Measurements from ENCODE around the gene IFT25. TPM values are rescaled to one million over a fixed set of nuclear protein-coding genes. Genes with fewer than 3 reads are reported as not detected.

IFT25 gene
- total and polyA plus RNA-seq, 8 donors, result 5.9 to 21.5 (median 9.2) TPM

GRCh38 chr1:53931523-53931922 is 14.0 kb downstream of the IFT25 start:
- H3K27me3 ChIP-seq, result no peaks in the 10 kb centered on the region
- H3K4me1 ChIP-seq, result no peaks in the 10 kb centered on the region
- no peak overlapping the region for H3K4me3 ChIP-seq
- H3K9me3 ChIP-seq, result no peaks in the 10 kb centered on the region
- no peak for DNase-seq
- peak; percentile 53 for FAIRE-seq
- no peaks in the 10 kb centered on the region for H3K36me3 ChIP-seq
- no peak for TF ChIP-seq CTCF (IDR thresholded peaks at IDR 0.05)
- no peak overlapping the region for H3K27ac ChIP-seq
- ATAC-seq, result no peak
- WGBS, 2 donors, result 95 to 97% methylated on average over 2 of the region's 2 CpGs
- intact Hi-C loops (cut with DNase I), result no loop called here

DNA sequence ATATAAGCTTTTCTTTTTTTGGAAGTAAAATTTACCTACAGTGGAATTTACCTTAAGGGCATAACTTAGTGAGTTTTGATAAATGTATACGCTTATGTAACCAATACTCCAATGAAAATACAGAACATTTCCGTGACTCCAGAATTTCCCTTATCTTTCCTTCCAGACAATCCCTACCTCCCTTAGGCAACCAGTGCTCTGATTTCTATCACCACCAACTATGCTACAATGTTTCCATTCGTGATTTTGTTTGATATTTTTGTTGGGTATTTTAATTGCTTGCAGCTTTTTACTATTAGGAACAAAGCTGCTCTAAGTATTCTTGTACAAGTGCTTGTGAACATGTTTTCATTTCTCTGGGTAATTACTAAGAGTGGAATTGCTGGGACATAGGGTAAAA is 14.6 kb downstream of the IFT25 start:
- DNase-seq, result no peak
- WGBS, 2 donors, result 90 to 92% methylated on average over 3 of the region's 3 CpGs
- intact Hi-C loops (cut with DNase I), result no loop called here
- Histone ChIP-seq H3K9me3 (no peaks in the 10 kb centered on the region), H3K4me1 (no peaks in the 10 kb centered on the region), H3K27ac (no peak overlapping the region), H3K4me3 (no peak overlapping the region), H3K27me3 (no peaks in the 10 kb centered on the region), H3K36me3 (no peaks in the 10 kb centered on the region)
- ATAC-seq, result no peak
- no peak for TF ChIP-seq CTCF (IDR thresholded peaks at IDR 0.05)
- no peak for FAIRE-seq

- DNase-seq (no peak), FAIRE-seq (no peak), ATAC-seq (no peak)
- WGBS, 2 donors, result 92 to 94% methylated on average over 2 of the region's 2 CpGs
- Histone ChIP-seq H3K27ac (no peak overlapping the region), H3K36me3 (no peaks in the 10 kb centered on the region), H3K4me3 (no peak overlapping the region), H3K4me1 (no peaks in the 10 kb centered on the region), H3K9me3 (no peaks in the 10 kb centered on the region), H3K27me3 (no peaks in the 10 kb centered on the region)
- intact Hi-C loops (cut with DNase I), result no loop called here
- TF ChIP-seq CTCF (IDR thresholded peaks at IDR 0.05), result no peak
Measured at GRCh38 chr1:53929246-53929960, 16.1 kb downstream of the IFT25 start.

- H3K4me3 ChIP-seq, result no peak overlapping the region
- ATAC-seq (no peak), DNase-seq (no peak), FAIRE-seq (no peak)
- intact Hi-C loops (cut with DNase I), result no loop called here
- H3K4me1 ChIP-seq, result no peaks in the 10 kb centered on the region
- WGBS, 2 donors, result 94 to 95% methylated on average over 2 of the region's 2 CpGs
- H3K9me3 ChIP-seq, result no peaks in the 10 kb centered on the region
- H3K36me3 ChIP-seq, result no peaks in the 10 kb centered on the region
- TF ChIP-seq CTCF (IDR thresholded peaks at IDR 0.05), result no peak
- no peak overlapping the region for H3K27ac ChIP-seq
- H3K27me3 ChIP-seq, result no peaks in the 10 kb centered on the region
Measured at GRCh38 chr1:53927376-53927881, 18.1 kb downstream of the IFT25 start.

- Histone ChIP-seq H3K27me3 (no peaks in the 10 kb centered on the region), H3K4me3 (no peak overlapping the region), H3K4me1 (peaks cover 8 to 16% (median 13%) of the 10 kb centered on the region in 3 donors), H3K27ac (peak overlapping the region in 1 of 4 donors; percentile 69), H3K9me3 (no peaks in the 10 kb centered on the region), H3K36me3 (no peaks in the 10 kb centered on the region)
- ATAC-seq (peak; percentile 59 to 81 (median 66)), FAIRE-seq (no peak), DNase-seq (no peak)
- intact Hi-C loops (cut with DNase I), result no loop called here
- no peak for TF ChIP-seq CTCF (IDR thresholded peaks at IDR 0.05)
- 59 to 74% methylated on average over 3 of the region's 3 CpGs for WGBS, 2 donors
Measured at GRCh38 chr1:53919675-53920066, 25.8 kb downstream of the IFT25 start.

Data from pancreas (tissue), 10 donors.